CD4-positive, alpha-beta T cell treated with Interleukin-21 for 1 hour (primary cell): ENCODE results near the gene SLC46A1.

ENCODE experiments used
- DNase-seq: peaks from one replicate; pipeline ENCODE4 v3.0.0-alpha.2; 2020

Gene SLC46A1

GRCh38 chr17:28379814-28380801 lies 25.9 kb downstream of the SLC46A1 start:
- no peak for DNase-seq

- DNase-seq, result no peak
Observed at GRCh38 chr17:28372945-28373274, 33.1 kb downstream of the SLC46A1 start.

DNA sequence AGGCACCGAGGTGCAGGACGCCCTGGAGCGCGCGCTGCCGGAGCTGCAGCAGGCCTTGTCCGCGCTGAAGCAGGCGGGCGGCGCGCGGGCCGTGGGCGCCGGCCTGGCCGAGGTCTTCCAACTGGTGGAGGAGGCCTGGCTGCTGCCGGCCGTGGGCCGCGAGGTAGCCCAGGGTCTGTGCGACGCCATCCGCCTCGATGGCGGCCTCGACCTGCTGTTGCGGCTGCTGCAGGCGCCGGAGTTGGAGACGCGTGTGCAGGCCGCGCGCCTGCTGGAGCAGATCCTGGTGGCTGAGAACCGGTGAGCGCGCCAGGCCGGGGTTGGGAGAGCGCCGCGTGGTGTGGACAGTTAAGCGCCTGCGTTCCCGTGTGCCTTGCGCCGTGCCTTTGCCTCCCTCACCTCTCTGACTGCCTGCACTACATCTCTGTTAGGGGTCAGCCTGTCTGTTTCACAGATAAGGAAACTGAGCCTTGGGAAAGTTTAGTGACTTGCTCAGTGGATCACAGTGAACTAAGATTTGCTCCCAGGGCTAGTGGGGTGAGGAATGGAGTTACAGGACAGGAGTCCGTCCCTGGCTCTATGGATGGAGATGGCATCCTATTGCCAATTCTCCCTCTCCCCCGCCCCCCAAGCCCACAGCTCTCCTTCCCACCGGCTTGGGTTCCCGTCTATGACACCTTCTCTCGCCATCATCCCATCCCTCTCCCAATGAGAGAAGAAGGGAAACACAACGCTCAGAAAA lies 33.6 kb downstream of the SLC46A1 start:
- no peak for DNase-seq

DNA sequence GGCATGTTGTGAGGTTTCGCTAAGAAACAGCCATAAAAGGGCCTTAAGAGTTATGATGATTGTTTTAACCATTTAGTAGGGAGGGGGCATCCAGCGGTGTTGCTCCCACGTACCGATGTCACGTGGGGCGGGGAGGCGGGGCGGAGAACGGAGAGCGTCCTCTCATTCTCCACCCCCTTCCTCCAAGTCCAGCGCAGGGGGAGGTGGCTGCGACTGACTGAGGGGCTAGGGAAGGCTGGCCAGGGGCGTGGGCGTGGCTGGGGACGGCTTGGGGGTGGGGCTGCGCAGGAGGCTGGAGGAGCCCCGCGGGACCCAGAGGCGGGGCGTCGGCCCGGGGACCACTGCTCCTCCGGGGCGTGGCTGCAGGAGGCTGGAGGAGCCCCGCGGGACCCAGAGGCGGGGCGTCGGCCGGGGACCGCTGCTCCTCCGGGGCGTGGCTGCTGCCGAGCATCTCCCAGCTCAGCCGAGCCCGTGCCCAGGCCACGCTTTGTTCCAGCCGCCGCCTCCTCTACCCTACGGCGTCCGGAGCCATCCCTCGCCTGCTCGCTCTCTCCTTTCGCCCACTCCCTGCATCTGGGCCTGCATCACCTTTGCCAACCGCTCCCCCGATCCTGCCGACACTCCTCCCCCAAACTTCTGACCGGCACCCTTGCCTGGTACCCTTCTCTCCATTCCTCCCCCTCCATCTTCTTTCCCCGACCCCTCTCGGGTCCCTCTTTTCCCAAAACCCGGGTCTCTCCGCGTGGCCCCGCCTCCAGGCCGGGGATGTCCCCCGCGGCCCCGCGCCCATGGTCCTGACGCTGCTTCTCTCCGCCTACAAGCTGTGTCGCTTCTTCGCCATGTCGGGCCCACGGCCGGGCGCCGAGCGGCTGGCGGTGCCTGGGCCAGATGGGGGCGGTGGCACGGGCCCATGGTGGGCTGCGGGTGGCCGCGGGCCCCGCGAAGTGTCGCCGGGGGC lies 34.5 kb downstream of the SLC46A1 start, which contains the start of gene SARM1:
Gene SARM1 (plus strand): TSS at position 450 of the 958 bp plus-strand sequence. CDS start 339 bp downstream, at position 789.
- DNase-seq, result peak; percentile 91

- no peak for DNase-seq
Observed at GRCh38 chr17:28370744-28371103, 35.3 kb downstream of the SLC46A1 start.

DNA sequence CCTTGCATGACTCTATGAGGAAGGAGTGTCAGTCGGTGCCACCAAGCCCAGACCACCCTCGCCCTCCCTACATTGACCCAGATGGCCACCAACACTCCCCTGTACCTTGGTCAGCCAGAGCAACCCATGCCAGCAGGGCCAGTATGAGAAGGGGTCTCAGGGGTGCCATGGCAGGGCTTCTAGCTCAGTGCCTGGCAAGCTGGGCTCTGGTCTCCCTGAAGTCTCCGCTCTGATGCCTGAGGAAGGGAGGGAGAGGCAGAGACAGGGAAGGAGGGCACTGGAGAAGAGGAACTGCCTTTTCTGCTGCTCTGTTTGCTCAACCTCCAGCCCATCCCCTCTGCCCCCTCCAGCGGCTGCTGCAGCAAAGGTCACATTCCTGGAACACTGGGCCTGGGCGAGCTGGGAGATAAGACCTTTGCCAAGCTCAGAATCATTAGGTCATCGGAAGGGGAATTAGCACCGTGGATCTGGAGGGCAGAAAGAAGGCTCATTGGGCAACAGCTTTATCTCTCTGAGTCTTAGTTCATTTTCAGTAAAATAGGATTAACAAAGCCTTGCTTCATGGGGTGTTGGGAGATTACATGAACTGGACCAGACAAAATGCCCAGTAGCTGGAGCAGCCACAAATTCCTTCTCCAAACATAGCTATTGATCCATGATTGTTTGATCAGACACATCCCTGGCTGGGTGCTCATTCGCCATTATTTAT lies 35.8 kb downstream of the SLC46A1 start, which contains the start of gene VTN:
Gene VTN (minus strand): TSS at position 273 of the 709 bp plus-strand sequence. CDS start 104 bp downstream, at position 169.
- DNase-seq, result no peak

DNA sequence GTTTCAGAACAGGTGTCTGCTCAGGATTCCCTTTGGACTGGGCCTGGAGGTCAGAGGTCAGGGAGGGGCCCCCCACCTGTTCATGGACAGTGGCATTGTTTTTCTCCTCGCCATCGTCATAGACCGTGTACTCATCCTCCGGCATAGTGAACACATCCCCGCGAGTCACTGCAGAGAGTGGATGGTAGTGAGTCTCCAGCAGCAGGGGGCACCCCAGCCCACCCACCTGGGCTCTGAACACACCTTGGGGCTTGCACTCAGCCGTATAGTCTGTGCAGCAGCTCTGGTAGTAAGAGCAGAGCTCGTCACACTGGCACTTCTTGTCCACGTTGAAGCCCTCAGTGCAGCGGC lies 36.4 kb downstream of the SLC46A1 start:
- no peak for DNase-seq

GRCh38 chr17:28368915-28369683 lies 36.9 kb downstream of the SLC46A1 start:
- no peak for DNase-seq

DNA sequence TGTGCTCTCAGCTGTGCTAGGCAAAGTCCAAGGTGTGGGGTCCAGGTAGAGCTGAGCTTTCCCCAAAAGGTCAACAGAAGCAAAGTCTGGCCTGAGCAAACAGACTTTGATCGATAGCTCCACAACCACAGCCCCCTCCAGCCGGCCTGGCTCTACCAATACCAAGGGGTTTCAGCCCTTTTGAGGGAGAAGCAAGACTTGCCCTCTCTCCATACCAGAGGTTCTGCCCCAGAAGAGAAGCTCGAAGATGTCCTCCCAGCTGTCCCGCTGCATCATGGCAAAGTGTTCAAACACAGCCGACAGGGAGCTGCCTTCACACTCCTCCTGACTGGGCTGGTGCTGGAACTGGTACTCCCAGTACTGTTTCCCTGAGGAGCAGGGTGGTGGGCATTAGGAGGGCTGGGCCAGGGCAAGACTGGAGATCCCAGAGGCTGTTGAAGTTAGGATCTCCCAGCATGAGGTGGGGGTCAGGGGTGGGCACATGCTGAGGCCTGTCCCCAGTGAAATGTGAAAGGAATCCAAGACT lies 37.6 kb downstream of the SLC46A1 start:
- DNase-seq, result no peak

DNA sequence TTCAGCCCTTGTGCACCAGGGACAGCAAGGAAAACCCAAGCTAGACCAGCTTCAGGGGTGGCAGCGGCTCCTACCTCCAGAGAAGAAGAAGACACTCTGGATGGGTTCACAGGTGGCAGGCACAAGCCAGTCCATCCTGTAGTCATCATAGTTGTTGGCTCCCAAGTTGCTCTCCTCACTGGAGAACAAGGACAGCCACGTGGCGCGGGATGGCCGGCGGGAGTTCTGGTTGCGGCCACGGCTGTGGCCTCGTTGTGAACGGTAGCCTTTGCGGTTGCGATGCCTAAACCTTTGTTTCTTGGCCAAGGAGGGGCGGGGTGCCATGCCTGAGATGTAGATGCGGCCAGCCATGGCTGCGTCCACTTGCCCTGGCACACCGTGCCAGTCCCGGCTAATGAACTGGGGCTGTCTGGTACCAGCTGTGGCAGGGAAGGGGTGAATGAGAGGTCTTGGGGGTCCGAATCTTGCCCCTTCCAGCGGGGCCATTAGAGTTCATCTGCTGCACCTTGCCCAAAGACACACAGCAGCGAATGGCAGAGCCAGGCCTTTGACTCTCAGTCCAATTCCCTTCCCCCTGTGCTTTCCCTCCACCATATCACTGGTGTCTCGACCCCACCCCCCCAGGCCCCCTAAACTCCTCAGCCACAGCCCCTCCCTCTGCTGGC lies 38.2 kb downstream of the SLC46A1 start:
- DNase-seq, result no peak

GRCh38 chr17:28366605-28367004 lies 39.4 kb downstream of the SLC46A1 start:
- no peak for DNase-seq

GRCh38 chr17:28365487-28365886 lies 40.5 kb downstream of the SLC46A1 start:
- DNase-seq, result no peak

GRCh38 chr17:28364665-28365363 lies 41.2 kb downstream of the SLC46A1 start, which contains the start of gene SEBOX:
TSS of gene SEBOX (minus strand) at chr17:28365199. CDS start at chr17:28365151, 48 bp downstream.
- DNase-seq, result no peak

- DNase-seq, result no peak
Observed at GRCh38 chr17:28363776-28364650, 42.0 kb downstream of the SLC46A1 start.

- DNase-seq, result no peak
Observed at GRCh38 chr17:28363186-28363585, 42.8 kb downstream of the SLC46A1 start.

- DNase-seq, result no peak
Observed at GRCh38 chr17:28357901-28358197, 48.2 kb downstream of the SLC46A1 start.

DNA sequence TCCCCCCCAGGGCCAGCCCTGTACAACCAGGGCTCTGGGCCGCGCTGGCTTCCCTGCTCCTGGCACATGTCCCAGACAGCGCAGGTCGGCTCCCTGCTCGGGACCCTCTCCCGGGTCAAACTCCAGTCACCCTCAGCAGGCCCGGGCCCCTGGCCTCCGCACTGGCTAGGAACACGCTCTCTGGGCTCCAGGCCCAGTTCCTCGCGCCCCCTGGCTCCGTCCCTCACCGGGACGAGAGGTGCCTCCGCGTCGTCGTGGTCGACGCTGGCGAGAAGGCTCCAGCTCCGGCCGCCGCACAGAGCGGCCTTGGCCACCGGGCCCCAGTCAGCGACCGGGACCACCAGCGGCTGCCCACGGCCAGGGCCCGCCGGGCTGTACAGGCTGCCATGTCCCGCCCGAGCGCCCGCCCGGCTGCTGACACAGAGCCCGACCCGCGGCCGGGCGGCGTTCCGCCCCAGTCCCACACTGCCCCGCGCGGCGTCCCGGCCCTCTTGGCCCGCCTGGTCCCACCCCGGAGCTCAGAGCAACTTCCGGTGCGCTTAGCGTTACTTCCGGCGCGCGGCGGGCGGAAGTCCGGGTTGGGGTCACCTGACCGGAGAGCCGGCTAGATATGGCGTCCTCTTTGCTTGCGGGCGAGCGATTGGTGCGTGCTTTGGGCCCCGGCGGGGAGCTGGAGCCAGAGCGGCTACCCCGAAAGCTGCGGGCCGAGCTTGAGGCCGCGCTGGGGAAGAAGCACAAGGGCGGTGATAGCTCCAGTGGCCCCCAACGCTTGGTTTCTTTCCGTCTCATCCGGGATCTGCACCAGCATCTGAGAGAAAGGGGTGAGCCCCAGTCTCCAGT lies 48.7 kb downstream of the SLC46A1 start, which contains the start of gene POLDIP2:
Gene POLDIP2 (minus strand): TSS at position 467 of the 840 bp plus-strand sequence. CDS start 79 bp downstream, at position 388.
- peak; percentile 96 for DNase-seq

- DNase-seq, result no peak
Observed at GRCh38 chr17:28350271-28350670, 55.7 kb downstream of the SLC46A1 start.
